HFF-Myc (cell line): ENCODE data around the gene CLDN24.

ENCODE experiments used
- DNase-seq: peaks from one replicate; pipeline ENCODE4 v3.0.0-alpha.2; 2011; ENCODE audit warnings: low read depth; ENCODE audit errors: extremely low read depth
- H3K4me3 ChIP-seq: replicated peaks from 2 replicates; pipeline ENCODE4 v1.5.1; 2011; ENCODE audit warnings: low read depth, mild to moderate bottlenecking, control low read depth, low read length
- CTCF ChIP-seq: IDR thresholded peaks from 2 replicates; pipeline ENCODE4 v1.5.1; 2012; ENCODE audit warnings: mild to moderate bottlenecking, low read depth, low read length, control low read depth; ENCODE audit errors: missing control alignments

CLDN24 gene

GRCh38 chr4:183314806-183315205 lies 7.4 kb downstream of the CLDN24 start:
- H3K4me3 ChIP-seq: no peak overlapping the region
- no peak for TF ChIP-seq CTCF
- DNase-seq: no peak

- no peak for DNase-seq
- TF ChIP-seq CTCF: no peak
- no peak overlapping the region for H3K4me3 ChIP-seq
Measured at GRCh38 chr4:183314336-183314735, 7.9 kb downstream of the CLDN24 start.

GRCh38 chr4:183312841-183313240 lies 9.4 kb downstream of the CLDN24 start:
- H3K4me3 ChIP-seq: no peak overlapping the region
- no peak for TF ChIP-seq CTCF
- no peak for DNase-seq

GRCh38 chr4:183306811-183307210 lies 15.4 kb downstream of the CLDN24 start:
- DNase-seq: no peak
- no peak overlapping the region for H3K4me3 ChIP-seq
- TF ChIP-seq CTCF: no peak

GRCh38 chr4:183304538-183304937 lies 17.7 kb downstream of the CLDN24 start:
- DNase-seq: no peak
- no peak overlapping the region for H3K4me3 ChIP-seq
- TF ChIP-seq CTCF: no peak

- no peak overlapping the region for H3K4me3 ChIP-seq
- no peak for TF ChIP-seq CTCF
Measured at GRCh38 chr4:183304067-183304466, 18.2 kb downstream of the CLDN24 start.

GRCh38 chr4:183303301-183303700 lies 18.9 kb downstream of the CLDN24 start:
- no peak for TF ChIP-seq CTCF
- no peak for DNase-seq
- no peak overlapping the region for H3K4me3 ChIP-seq

More at GRCh38 chr4:183304067-183304466, 18.2 kb downstream of the CLDN24 start:
- no peak for DNase-seq
